ENCODE measurements around the gene OSBPL7. TPM values are rescaled to one million over a fixed set of nuclear protein-coding genes. Genes with fewer than 3 reads are reported as not detected.

Gene OSBPL7
- total and polyA plus RNA-seq, 4 donors: 7.6 to 25.3 (median 11.0) TPM

DNA sequence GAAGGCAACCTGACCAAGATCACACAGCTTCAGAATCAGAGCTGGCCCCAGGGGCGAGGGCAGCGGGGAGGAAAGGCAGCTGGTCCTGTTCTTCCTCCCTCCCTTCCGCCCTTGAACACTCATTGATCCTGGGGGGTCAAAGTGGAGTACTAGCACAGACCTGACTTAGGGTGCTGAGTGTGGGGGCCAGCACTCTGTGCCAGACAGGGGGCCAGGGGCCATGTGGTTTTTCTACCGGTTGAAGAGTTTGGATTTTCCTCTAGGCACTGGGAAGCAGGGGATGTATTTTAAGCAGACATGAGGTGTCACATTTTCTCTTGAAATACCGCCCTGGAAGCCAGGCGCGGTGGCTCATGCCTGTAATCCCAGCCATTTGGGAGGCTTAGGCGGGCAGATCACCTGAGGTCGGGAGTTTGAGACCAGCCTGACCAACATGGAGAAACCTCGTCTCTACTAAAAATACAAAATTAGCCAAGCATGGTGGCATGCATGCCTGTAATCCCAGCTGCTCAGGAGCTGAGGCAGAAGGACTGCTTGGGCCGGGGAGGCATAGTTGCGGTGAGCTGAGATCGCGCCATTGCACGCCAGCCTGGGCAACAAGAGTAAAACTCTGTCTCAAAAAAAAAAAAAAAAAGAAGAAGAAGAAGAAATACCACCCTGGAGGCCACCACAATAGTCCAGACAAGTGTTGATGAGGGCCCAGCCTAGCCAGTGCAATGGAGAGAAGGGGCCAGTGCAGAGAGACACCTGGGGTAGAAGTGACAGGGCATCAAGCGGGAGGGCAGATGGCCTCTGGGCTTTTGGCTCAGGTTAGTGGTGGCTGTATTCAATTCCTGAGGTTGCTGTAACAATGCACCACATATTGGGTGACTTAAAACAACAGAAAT is 15.3 kb downstream of the OSBPL7 start:
- Histone ChIP-seq H3K9me3 (ENCODE audit: control insufficient read depth in 4 of 4, insufficient read depth in 3 of 4, low read length in 3 of 4) (no peaks in the 10 kb centered on the region), H3K4me1 (ENCODE audit: control insufficient read depth in 5 of 5, insufficient read depth in 5 of 5, low read length in 5 of 5) (peaks cover 0 to 7% (median 1%) of the 10 kb centered on the region in 5 donors), H3K27me3 (ENCODE audit: control insufficient read depth in 3 of 3, insufficient read depth in 3 of 3, low read length in 2 of 3) (no peaks in the 10 kb centered on the region), H3K36me3 (ENCODE audit: control insufficient read depth in 4 of 4, insufficient read depth in 4 of 4, low read length in 4 of 4) (peaks cover 3 to 31% (median 10%) of the 10 kb centered on the region in 4 donors), H3K4me3 (no peak overlapping the region), H3K9ac (ENCODE audit: insufficient read depth in 1 of 2, low read length in 2 of 2) (no peak overlapping the region), H3K27ac (ENCODE audit: low read depth in 1 of 2, low read length in 1 of 2) (no peak overlapping the region)
- WGBS, 2 donors: 91 to 95% methylated on average over 16 of the region's 16 CpGs
- ATAC-seq (ENCODE audit: insufficient read depth, low FRiP score) (no peak), DNase-seq (no peak)
- TF ChIP-seq CTCF (IDR thresholded peaks at IDR 0.05; ENCODE audit: control extremely low read depth, extremely low read depth): no peak

DNA sequence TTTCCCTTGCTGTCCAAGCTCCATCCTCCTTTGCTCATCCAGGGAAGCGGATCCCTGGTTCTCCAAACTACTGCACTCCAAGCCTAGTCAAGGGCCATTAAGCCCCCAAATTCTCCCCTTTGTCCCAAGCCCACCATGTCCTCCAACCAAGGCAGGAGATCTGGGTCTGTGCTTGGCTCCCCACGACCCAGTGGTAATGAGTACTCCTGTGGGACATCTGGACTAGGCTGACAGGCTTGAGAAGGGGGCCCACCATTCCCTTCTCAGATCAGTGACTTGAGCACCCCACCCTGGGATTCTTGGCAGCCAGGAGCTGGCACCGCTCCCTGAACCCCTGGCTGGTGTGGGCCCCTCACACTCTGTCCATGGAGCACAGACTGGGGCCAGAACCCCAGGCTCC is 17.1 kb downstream of the OSBPL7 start:
- WGBS, 2 donors: 73 to 79% methylated on average over 3 of the region's 3 CpGs
- TF ChIP-seq CTCF (IDR thresholded peaks at IDR 0.05; ENCODE audit: control extremely low read depth, extremely low read depth): no peak
- Histone ChIP-seq H3K36me3 (ENCODE audit: control insufficient read depth in 4 of 4, insufficient read depth in 4 of 4, low read length in 4 of 4) (peaks cover 0 to 28% (median 6%) of the 10 kb centered on the region in 4 donors), H3K27ac (ENCODE audit: low read depth in 1 of 2, low read length in 1 of 2) (no peak overlapping the region), H3K9me3 (ENCODE audit: control insufficient read depth in 4 of 4, insufficient read depth in 3 of 4, low read length in 3 of 4) (no peaks in the 10 kb centered on the region), H3K4me3 (no peak overlapping the region), H3K9ac (ENCODE audit: insufficient read depth in 1 of 2, low read length in 2 of 2) (no peak overlapping the region), H3K4me1 (ENCODE audit: control insufficient read depth in 5 of 5, insufficient read depth in 5 of 5, low read length in 5 of 5) (no peaks in the 10 kb centered on the region), H3K27me3 (ENCODE audit: control insufficient read depth in 3 of 3, insufficient read depth in 3 of 3, low read length in 2 of 3) (no peaks in the 10 kb centered on the region)
- no peak for DNase-seq
- no peak for ATAC-seq (ENCODE audit: insufficient read depth, low FRiP score)

- H3K27me3 ChIP-seq (ENCODE audit: control insufficient read depth in 3 of 3, insufficient read depth in 3 of 3, low read length in 2 of 3): no peaks in the 10 kb centered on the region
- WGBS, 2 donors: 71 to 83% methylated on average over 6 of the region's 6 CpGs
- no peak overlapping the region for H3K9ac ChIP-seq (ENCODE audit: insufficient read depth in 1 of 2, low read length in 2 of 2)
- no peaks in the 10 kb centered on the region for H3K9me3 ChIP-seq (ENCODE audit: control insufficient read depth in 4 of 4, insufficient read depth in 3 of 4, low read length in 3 of 4)
- H3K4me3 ChIP-seq: no peak overlapping the region
- H3K4me1 ChIP-seq (ENCODE audit: control insufficient read depth in 5 of 5, insufficient read depth in 5 of 5, low read length in 5 of 5): no peaks in the 10 kb centered on the region
- no peak for DNase-seq
- no peak for ATAC-seq (ENCODE audit: insufficient read depth, low FRiP score)
- H3K27ac ChIP-seq (ENCODE audit: low read depth in 1 of 2, low read length in 1 of 2): no peak overlapping the region
- peaks cover 0 to 21% (median 6%) of the 10 kb centered on the region in 4 donors for H3K36me3 ChIP-seq (ENCODE audit: control insufficient read depth in 4 of 4, insufficient read depth in 4 of 4, low read length in 4 of 4)
- TF ChIP-seq CTCF (IDR thresholded peaks at IDR 0.05; ENCODE audit: control extremely low read depth, extremely low read depth): no peak
Observed at GRCh38 chr17:47803751-47804150, 17.8 kb downstream of the OSBPL7 start.
